Measurements from ENCODE around the gene CALD1.

- TF ChIP-seq, protein P1, sequence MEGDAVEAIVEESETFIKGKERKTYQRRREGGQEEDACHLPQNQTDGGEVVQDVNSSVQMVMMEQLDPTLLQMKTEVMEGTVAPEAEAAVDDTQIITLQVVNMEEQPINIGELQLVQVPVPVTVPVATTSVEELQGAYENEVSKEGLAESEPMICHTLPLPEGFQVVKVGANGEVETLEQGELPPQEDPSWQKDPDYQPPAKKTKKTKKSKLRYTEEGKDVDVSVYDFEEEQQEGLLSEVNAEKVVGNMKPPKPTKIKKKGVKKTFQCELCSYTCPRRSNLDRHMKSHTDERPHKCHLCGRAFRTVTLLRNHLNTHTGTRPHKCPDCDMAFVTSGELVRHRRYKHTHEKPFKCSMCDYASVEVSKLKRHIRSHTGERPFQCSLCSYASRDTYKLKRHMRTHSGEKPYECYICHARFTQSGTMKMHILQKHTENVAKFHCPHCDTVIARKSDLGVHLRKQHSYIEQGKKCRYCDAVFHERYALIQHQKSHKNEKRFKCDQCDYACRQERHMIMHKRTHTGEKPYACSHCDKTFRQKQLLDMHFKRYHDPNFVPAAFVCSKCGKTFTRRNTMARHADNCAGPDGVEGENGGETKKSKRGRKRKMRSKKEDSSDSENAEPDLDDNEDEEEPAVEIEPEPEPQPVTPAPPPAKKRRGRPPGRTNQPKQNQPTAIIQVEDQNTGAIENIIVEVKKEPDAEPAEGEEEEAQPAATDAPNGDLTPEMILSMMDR (optimal IDR thresholded peaks at IDR 0.05 in 1 of 3, IDR thresholded peaks at IDR 0.05 in 1 of 3, conservative IDR thresholded peaks at IDR 0.05 in 1 of 3; ENCODE audit: extremely low read depth in 1 of 3, insufficient read depth in 2 of 3, low read length in 3 of 3) = no peak
- TF ChIP-seq EZH2 (IDR thresholded peaks at IDR 0.05; ENCODE audit: low read length) = no peak
Observed at GRCh38 chr7:134739362-134739761, 40.1 kb upstream of the CALD1 start.

All from keratinocyte (primary cell).